GM21526 (cell line): ENCODE measurements around the gene LHPP.

Experiments used
- ATAC-seq: cut with Tn5 transposase; IDR thresholded peaks from one replicate; pipeline ENCODE4 v1.9.1; 2021; ENCODE audit warnings: moderate library complexity; ENCODE audit not compliant: unreplicated experiment, low FRiP score

LHPP gene

DNA sequence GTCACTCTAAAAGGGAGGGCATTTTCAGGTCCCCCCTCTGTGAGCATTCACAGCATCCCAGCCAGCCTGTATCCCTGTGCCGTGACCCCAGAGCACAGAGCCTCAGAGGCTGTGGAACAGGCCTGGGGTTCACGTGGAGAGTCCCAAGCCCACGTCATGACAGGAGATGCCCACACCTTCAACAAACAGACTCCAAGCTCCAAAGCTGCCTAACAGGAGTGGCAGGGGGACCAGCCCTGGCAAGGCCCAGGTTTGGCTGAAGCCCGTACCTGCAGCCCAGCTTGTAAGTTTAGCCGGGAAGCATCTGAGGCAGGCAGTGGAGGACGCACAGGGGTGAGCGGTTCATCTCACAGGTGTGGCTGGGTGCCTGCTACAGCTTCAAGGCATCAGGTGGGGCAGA is 33.5 kb downstream of the LHPP start:
- ATAC-seq = no peak

GRCh38 chr10:124495725-124496124 is 34.1 kb downstream of the LHPP start:
- ATAC-seq = no peak

DNA sequence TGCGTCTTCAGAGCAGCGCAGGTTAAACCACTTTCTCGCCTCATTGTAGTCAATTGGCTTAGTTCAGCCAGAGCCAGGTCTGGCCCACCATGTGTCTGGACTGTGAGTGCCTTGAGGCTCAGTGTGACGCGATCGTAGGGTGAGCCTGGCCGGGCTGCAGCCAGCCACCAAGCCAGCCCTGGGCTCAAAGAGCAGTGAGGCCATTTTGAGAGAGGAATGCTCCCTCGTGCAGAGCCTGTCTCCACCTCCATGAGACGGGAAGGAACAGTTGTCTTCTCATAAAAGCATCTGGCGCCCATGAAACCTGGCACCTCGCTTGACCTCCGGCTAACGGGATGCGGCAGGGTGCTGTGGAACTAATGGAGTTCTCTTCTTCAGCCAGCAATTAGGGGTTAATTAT is 34.5 kb downstream of the LHPP start:
- no peak for ATAC-seq

DNA sequence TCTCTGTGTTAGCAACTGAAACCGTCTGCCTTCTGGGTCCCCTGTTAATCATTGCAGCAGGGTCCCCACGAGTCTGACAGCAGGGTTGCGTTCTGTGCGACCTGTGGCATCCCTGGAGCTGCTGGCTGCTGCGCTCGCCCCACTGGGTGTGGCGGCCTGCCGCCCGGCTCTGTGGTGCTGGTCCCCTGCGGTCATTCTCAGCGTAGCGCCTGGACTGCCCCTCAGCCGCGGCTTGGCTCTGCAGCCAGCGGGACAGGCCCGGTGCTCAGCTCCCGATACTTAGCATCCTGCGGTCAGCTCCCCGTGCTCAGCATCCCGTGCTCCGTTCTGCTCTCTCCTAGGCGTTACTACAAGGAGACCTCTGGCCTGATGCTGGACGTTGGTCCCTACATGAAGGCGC is 35.0 kb downstream of the LHPP start:
- ATAC-seq = no peak

- no peak for ATAC-seq
Measured at GRCh38 chr10:124497196-124497881, 35.7 kb downstream of the LHPP start.

GRCh38 chr10:124498056-124498455 is 36.4 kb downstream of the LHPP start:
- ATAC-seq = no peak

DNA sequence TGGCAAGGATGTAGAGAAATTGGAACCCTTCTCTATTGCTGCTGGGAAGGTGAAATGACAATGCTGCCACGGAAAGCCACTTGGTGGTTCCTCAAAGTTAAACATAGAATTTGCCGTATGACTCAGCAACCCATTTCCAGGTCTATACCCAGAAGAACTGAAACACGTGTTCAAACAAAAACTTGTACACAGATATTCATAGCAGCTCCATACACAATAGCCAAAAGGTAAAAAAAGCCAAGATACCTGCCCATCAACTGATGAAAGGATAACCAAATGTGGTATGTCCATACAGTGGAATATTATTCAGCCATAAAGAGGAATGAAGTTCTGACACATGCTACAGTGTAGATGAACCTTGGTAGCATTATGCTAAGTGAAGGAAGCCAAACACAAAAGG is 39.1 kb downstream of the LHPP start:
- no peak for ATAC-seq

- ATAC-seq = no peak
Measured at GRCh38 chr10:124504711-124505110, 43.1 kb downstream of the LHPP start.

DNA sequence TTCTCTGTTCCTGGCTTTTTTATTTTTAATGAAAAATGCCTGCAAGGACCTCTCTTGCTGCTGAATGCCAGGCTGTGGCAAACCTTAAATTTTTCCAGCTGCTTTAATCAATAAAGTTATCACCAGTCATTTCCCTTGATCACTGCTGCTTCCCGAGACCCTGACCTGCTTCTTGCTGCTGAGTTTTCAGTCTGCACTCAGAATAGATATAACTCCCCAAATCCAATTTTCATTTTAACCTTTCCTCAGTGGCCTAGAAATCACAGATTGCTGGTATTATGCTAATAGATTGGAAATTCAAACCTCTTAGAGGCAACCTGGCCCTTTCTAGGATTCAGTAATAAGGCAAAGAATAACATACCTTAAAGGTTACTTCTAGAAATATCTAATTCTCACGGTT is 43.7 kb downstream of the LHPP start:
- no peak for ATAC-seq

GRCh38 chr10:124508070-124508667 is 46.5 kb downstream of the LHPP start:
- no peak for ATAC-seq

DNA sequence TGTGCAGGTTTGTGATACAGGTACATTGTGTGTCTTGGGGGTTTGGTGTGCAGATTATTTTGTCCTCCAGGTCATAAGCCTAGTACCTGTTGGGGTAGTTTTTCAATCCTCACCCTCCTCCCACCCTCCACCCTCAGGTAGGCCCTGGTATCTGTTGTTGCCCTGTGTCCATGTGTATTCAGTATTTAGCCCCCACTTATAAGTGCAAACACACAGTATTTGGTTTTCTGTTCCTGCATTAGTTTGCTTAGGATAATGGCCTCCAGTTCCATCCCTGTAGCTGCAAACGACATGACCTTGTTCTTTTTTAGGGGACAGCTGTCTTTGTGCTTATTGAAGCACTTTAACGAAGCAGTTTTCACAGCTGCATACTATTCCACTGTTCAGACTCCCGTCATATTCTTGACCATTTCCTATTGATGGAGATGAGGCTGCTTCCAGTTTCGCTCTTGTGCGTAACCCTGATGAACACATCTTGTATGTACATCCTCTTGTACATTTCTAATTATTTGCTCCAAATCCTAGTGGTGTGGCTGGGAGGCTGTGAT is 47.4 kb downstream of the LHPP start:
- ATAC-seq = no peak

GRCh38 chr10:124509880-124510632 is 48.4 kb downstream of the LHPP start:
- no peak for ATAC-seq

DNA sequence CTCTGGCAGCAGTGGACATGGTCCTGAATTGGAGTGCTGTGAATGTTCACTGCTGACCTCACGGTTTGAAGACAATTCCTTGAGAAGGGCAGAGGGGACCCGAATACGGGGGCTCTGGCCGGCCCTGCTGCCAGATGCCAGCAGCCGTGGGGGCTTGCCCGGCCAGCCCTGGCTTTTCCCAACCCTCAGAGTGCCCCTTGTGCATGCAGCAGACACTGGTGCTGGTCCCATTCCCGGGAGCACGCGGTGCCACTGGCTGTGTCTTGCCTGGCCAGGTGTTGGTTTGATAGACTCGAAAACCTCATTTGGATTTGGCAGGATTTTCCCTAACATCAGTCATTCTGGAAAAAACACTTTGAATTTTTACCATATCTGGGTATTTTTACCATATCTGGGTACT is 49.1 kb downstream of the LHPP start:
- ATAC-seq = no peak

- no peak for ATAC-seq
Measured at GRCh38 chr10:124511205-124512039, 49.8 kb downstream of the LHPP start.

- no peak for ATAC-seq
Measured at GRCh38 chr10:124512040-124512428, 50.4 kb downstream of the LHPP start.

GRCh38 chr10:124512600-124512999 is 51.0 kb downstream of the LHPP start:
- ATAC-seq = no peak

GRCh38 chr10:124515244-124515970 is 53.8 kb downstream of the LHPP start:
- ATAC-seq = no peak

DNA sequence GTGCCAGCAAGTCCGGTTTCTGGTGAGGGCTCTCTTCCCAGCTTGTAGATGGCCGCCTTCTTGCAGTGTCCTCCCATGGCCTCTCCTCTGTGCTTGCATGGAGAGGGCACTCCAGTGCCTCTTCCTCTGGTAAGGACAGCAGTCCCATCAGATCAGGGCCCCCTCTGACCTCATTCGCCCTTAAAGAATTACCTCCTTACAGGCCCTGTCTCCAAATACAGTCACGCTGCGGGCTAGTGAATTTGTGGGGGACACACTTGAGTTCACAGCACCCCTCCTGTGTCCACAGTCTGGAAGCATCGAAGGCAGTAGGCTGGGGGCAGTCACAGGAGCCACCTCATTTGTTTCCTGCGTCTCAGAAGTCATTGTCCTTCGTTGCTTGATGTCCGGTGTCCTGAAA is 54.6 kb downstream of the LHPP start:
- ATAC-seq = no peak

DNA sequence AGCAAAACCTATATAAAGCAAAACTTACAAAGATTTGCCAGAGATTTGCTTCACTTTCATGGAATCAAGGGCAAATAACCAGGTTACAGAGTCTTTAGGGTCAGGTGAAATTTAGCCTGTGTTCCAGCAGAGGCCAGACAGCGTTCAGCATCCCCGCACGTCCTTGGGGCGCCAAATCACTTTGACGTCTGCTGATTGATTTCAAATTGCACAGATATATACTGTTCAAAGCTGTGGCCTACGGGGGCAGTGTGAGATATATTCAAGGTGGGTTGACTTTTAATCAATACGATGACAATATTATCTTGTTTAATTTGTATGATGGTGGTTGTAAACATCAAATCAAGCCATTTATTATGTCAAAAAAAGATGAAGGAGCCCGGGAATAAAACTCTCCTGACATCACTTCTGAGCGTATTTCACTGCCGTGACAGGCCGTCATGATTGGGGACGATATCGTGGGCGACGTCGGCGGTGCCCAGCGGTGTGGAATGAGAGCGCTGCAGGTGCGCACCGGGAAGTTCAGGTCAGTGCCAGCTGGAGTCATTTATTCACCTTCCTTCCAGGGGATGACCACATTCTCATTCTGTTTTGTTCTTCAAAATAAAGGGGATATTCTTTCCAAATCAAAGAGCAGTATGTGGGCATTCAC is 55.2 kb downstream of the LHPP start:
- no peak for ATAC-seq

DNA sequence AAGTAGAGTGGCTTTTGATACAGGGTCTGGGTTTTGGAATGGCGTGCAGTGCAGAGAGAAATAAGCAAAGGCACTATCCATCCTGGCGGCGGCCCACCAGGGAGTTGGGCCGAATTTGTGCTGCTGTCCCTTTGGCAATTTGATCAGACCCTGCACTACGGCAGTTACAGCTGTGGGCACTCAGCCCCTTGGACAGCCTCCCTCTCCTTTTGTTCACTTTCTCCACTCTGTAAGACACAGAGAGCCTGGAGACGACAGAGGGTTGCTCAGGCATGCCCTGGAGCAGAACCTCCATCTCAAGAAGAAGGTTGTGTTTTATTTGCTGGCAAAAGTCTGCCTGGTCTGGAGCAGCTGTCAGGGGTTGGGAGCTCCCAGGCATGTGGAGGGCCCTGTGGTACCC is 55.8 kb downstream of the LHPP start:
- ATAC-seq = no peak
